Sciatic nerve (tissue), 2 donors: Measurements from ENCODE around the gene AQP9. TPM values are rescaled to one million over a fixed set of nuclear protein-coding genes. Genes with fewer than 3 reads are reported as not detected.

Source experiments
- ATAC-seq: fragments of 200-7000 bp; cut with Tn5 transposase; one replicate; pipeline ENCODE4 v1.9.1; 2020; ENCODE audit warnings: mild to moderate bottlenecking, moderate library complexity
- DNase-seq: peaks from one replicate; pipeline ENCODE4 v3.0.0-alpha.2; 2020; ENCODE audit warnings: low spot score
- intact Hi-C: fragments of 100-400 bp; cut with DNase I; formaldehyde crosslinking; loops from one replicate; pipeline ENCODE4 v1.14.2; 2022
- total RNA-seq: library from RNA; stranded (reverse); fragmentation: NEBNext Ultra II Directional; extraction: Animal tissue kit (Norgen Biotek cat#: 25700); gene quantifications from one replicate; pipeline ENCODE4 v1.2.1, GENCODE V29; 2021
- donor health status: DM: no; HTN: no; CAD: no.
- donor health status: DM: no; HTN: no; CAD: no.

Gene AQP9
- total RNA-seq, 1 donor from 2014 or later: 9.3 TPM

DNA sequence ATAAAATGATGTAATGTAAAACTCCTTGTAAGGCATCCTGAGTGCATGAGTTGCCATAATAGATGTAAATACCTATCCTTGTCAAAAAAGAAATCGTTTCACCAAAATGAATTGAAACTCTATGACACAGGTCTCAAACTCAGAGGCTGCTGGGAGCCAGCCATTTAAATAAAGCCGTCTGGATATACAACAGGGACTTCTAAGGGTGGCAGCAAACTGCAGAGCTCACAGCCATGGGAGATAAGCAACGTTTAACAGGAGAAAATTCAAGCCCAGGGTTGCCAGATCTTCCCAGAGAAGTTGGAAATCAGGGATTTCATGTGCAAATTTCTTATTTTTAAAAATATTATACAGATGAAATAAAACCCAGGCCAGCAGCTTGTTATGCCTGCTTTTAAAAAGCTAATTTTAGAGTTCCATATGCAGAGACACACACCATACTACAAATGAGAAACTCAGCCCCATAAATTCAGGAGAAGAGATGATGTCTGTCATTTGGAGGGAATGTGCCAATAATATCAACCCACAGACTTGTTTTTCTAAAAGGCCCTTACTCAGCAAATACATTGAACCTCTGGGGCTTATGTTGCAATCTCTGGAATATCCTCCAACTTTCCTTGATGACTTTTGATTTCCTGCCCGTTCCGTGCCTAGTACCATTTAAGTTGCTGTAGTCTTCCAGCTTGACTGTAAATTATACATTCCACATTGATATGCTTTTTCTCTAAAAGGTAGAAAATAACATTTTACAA lies 75.6 kb downstream of the AQP9 start:
- ATAC-seq: peak; percentile 88
- intact Hi-C loops: no loop called here

DNA sequence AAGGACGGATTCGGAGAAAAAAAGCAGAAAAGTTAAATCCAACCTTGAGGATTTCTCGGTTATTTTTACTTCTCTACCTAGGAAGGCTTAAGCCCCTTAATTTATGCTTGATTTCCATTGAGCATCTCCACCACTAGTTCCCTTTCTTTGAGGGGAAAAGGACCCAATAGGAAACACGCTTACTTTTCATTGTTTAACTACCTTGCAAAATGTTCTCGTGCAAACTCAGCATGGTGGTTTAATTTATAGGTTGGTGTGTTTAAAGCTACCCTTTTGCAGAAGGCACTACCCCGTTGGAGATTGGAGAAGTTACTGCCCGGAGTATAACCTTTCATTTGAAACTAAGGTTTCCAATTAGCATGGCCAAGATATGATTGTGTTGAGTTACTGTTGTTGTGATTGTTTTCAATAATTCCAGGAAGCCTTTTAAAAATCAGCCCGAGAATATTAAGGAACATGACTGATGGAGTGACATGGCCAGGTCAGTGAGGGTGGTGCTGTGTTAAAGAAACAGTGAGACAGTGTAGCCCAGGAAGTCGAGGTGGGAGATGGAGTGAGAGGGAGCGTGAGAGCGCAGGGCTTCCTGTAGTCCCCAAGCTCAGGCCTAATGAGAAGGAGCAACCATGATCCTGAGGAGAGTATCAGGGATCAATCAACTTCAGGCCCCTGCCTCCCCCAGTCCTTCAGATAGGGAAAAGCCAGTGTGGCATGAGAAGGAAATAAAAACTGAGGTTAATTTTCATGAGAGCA lies 76.6 kb downstream of the AQP9 start:
- intact Hi-C loops: no loop called here
- no peak for ATAC-seq
- no peak for DNase-seq

More for the DNA sequence above, 75.6 kb downstream of the AQP9 start:
- DNase-seq: no peak

DNA sequence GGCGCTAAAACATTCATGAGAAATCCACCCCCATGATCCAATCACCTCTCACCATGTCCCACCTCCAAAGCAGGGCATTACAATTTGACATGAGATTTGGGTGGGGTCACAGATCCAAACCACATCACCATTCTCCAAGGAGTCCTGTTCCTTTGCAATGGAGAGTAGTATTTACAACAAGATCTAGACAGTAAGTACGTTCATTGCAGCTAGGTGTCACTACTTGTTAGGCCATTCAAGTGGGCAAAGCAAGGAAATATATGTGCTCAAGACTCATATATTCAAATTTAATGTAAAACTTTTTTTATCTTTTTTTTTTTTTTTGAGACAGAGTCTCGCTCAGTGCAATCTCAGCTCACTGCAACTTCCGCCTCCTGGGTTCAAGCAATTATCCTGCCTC lies 79.3 kb downstream of the AQP9 start:
- no peak for DNase-seq
- intact Hi-C loops: no loop called here
- ATAC-seq: no peak

DNA sequence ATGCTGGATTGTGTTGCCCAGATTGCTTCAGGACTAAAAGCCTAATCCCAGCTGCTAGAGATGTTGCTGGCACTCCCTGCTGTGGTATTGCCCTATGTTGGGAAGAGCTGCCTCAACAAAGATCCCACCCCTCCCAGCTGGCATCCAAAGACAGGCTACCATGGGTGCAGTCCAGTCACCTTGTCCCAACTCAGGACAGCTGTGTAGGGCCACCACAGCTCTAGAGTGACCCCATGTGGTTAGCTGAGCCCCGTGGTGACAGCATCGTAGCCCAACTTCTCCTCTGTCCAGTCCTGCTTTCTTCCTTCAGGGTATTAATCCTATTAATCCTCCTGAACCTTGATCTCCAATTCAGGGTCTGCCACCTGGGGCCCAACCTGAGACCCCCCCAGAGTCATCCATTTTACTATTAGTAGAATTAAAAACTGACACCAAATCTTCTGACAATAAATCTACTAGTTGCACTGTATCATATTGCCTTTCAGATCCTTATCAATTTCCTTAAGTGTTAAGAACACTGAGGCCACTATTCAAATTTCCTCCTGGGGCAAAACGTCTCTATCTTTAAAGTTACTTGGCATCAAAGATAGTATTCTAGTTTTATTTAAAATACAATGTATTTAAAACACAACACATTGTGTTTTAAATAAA lies 83.5 kb downstream of the AQP9 start:
- no peak for ATAC-seq
- intact Hi-C loops: loop anchor here (10.0 kb wide), 1 partner anchor 533 kb away; no protein-coding TSS in a partner anchor
- no peak for DNase-seq

DNA sequence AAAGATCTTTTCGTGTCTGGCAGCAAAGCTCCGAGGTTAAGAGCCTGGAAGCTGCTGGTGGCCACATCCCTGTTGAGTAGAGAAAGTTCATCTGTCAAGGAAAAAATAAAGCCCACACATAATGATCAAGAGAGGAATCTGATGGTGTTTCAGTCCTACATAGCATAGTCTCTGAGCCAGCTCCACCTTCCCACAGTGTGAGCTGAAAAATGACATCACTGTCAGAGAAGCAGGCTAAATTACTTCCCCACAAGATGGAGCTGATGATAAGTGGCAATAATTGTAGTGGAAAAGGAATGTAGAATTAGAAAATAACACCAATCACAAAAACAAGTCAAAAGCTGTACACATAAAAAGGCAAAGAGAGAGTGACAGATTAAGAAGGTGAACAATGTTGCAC lies 84.5 kb downstream of the AQP9 start:
- intact Hi-C loops: loop anchor here (10.0 kb wide), 1 partner anchor 532 kb away; no protein-coding TSS in a partner anchor
- ATAC-seq (no peak), DNase-seq (no peak)

DNA sequence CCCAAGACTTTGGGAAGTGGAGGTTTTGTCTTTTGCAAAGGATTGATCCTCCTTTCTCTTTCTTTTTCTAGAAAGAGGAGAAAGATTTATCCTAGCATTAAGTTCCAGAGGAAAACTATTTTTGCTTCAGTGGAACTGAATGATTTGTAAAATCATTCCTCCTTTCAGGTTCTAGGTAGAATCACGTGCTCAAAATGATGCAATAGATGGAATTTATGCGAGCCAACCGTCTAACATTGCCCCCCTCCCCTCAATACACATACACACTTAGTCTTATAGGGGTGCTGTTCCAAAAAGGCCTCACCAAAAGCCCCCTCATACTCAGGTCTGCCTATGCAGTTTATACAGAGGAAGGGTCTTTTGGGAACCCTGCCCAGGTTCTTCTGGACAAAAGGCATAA lies 85.3 kb downstream of the AQP9 start:
- ATAC-seq: no peak
- no peak for DNase-seq
- intact Hi-C loops: loop anchor here (10.0 kb wide), 1 partner anchor 531 kb away; no protein-coding TSS in a partner anchor

DNA sequence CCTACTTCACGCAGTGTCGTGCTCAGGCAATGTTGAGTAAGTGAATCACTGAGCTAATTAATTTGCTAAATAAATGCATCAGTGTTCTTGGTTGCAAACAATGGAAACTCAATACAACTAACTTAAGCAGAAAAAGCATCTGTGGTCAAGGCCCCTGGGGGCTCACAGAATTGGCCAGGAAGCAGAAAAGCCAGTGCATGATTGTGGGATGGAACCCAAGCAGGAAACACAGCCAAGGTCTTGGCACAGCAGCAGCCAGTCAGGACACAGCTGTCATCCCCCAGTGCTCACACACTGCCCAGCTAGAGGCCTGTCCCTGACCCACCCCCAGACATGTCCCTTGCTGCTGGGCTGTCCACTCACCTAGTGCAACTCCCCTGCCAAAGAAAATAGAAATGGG lies 85.9 kb downstream of the AQP9 start:
- ATAC-seq (peak; percentile 67), DNase-seq (no peak)
- intact Hi-C loops: loop anchor here (10.0 kb wide), 1 partner anchor 531 kb away; no protein-coding TSS in a partner anchor

DNA sequence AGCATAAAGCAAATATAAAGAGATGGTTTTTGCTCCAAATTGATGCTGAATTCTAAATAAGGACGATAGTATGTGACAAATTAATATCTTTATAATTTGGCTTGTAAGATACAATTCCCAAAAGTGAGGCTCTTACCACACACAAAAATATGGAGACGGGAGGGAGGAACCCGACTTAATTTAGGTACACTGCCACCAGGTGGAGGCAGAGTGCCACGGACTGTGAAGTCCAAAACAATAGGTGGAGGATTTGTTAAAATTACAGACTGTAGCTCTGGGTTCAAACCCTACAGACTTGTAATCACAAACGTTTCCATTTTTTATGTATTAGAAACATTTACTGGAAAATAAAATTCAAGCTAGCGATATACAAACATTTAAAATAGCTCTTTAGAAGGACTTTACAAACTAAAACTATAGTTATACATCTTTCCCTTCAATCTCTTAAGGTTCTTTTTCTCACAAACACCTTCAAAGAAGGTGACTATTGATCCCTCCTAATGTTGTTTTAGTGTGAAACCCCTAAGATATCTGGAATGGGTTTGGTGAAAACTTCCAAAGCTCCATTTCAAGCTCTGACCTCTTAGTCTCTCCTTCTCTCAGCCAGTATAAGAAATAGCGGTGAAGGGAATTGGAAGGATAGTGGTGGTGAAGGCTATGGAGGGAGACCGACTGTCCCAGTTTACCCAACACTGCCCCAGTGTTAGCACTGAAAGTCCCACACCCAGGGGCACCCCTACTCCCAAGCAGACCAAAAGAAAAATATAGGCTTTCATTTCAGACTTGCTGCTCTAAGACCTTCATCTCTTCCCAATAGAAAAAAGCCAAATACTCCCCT lies 89.7 kb downstream of the AQP9 start:
- intact Hi-C loops: loop anchor here (10.0 kb wide), 1 partner anchor 527 kb away; no protein-coding TSS in a partner anchor
- DNase-seq: peak; percentile 86
- ATAC-seq: peak; percentile 67

DNA sequence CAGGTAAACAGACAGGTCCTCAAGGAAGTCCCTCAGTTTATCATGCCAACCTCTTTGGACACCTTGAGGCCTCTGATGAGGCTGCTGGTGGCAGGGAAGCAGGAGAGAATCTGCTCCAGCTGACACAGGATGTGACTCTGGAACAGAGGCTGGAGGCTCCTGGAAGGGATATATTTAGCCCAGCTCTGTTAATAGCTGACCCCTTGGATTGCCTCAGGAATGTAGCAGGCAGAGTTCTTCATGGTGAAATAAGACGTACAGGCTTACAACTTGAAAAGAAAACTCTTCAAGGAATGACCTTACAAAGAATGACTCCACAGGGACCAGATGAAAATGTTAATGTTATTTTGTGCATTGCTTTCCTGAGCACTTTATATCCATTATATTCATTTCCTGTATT lies 90.5 kb downstream of the AQP9 start:
- DNase-seq (no peak), ATAC-seq (peak; percentile 68)
- intact Hi-C loops: loop anchor here (10.0 kb wide), 1 partner anchor 526 kb away; no protein-coding TSS in a partner anchor

DNA sequence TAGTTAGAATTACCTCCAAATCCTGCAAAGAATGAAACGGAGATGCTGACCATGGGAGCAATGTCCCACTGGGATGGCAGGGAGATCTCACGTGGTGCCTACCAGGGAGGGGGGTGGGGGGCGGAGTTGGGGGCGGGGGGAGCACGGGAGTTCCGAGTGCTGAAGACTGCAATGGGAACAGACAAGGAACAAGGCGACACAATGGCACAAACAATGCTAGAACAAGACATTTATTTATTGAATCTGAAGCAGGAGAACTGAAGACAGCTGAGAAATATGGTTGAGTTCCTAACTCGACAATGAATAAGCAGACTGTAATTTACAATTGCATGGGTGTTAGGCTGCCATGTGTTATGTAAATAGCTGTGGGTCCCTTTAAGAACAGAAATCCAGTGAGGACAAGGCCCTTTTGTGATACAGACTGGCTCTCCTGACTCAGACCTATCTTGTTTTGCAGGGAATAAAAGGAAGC lies 91.2 kb downstream of the AQP9 start:
- ATAC-seq (peak; percentile 68), DNase-seq (no peak)
- intact Hi-C loops: loop anchor here (10.0 kb wide), 1 partner anchor 525 kb away; no protein-coding TSS in a partner anchor

DNA sequence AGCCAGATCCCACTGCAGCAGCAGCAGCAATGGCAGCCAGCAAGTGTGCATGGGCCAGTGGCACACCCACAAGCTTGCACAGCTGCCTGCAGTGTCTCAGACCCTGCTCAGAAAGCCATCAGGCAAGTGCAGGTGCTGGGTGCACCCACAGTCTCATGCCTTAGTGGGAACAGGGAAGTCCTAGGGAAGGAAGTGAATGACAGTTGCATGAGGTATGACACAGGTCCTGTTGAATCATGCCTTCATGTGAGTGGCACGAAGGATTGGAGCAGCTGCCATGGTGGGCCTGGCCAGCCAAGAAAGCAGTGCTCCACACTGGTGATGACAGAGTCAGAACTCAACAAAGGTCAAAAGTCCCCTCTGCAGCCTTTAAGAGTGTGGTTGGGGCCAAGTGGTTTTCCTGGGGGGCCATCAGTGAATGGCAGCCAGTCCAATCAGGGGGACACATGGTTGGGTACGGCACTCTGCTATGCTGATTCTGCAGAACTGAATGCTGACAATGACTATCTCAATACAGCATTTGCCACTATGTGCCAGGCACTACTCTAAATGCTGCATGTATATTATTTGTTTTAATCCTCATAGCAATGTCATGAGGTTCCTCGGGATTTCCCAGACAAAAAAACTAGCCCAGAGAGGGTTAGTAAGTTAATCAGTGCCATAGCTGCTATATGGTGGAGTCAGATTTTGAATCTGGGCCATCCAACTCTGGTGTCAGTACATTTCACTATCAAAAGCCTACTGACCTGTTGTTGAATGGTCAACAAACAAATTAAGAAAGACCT lies 94.3 kb downstream of the AQP9 start:
- DNase-seq (no peak), ATAC-seq (no peak)
- intact Hi-C loops: no loop called here

DNA sequence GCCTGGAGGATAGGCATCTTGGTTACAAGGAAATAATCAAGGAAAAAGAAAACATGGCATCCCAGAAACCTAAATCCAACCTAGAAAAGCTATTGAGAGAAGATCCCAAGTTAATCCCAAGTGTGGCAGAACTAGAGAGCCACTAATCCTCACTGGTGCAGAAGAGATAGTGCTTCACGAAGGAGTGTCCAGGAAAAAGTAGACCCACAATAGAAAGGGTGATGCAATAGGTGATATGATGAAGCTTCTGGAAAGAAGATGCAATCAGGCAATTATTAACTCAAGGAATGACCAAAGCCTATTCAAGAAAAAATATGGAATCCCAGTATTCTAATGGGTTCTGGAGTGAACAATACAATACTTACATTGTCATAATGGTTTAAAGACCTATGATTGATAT lies 95.2 kb downstream of the AQP9 start:
- ATAC-seq (no peak), DNase-seq (no peak)
- intact Hi-C loops: no loop called here

Other genes starting within 250 kb of the AQP9 start
- 7.1 TPM for gene ALDH1A2, start 72.7 kb upstream of the AQP9 start, total RNA-seq